IMR-90 (cell line): ENCODE data around the gene ATP23. TPM values are rescaled to one million over a fixed set of nuclear protein-coding genes. Genes with fewer than 3 reads are reported as not detected.

Experiments used
- ATAC-seq: fragments of 200-7000 bp; cut with Tn5 transposase; 2 replicates; pipeline ENCODE4 v1.9.1; 2020; ENCODE audit warnings: low read depth, mild to moderate bottlenecking, moderate library complexity
- BruUV-seq: library from RNA; stranded (reverse); fragments of 400-500 nt; replicated peaks from 2 replicates; lab custom pipeline; 2021; lab: Mats Ljungman, UMichigan
- CTCF ChIA-PET: fragments of 300-600 bp; formaldehyde crosslinking; extraction: SDS; loops from one replicate; lab custom pipeline; 2021; ENCODE audit warnings: antibody characterized with exemption; lab: Yijun Ruan, JAX
- POLR2A ChIA-PET: fragments of 300-600 bp; sonication (Branson Sonifier 250); formaldehyde crosslinking; loops from one replicate; lab custom pipeline; 2022; ENCODE audit warnings: antibody characterized with exemption; ENCODE audit not compliant: unreplicated experiment; lab: Charles Lee
- DNase-seq: peaks from one replicate; pipeline ENCODE4 v3.0.0; 2013
- H2AFZ ChIP-seq: replicated peaks from 2 replicates; pipeline ENCODE3; 2013; ENCODE audit warnings: low read length, mild to moderate bottlenecking; ENCODE audit not compliant: poor library complexity
- H2AK5ac ChIP-seq: 2 replicates; pipeline ENCODE4 v1.6.1; 2013; ENCODE audit warnings: low read depth, low read length, inconsistent platforms
- H2AK9ac ChIP-seq: replicated peaks from 2 replicates; pipeline ENCODE3; 2013; ENCODE audit warnings: mild to moderate bottlenecking, low read depth, low read length, moderate library complexity; ENCODE audit not compliant: poor library complexity
- H2BK120ac ChIP-seq: 2 replicates; pipeline ENCODE4 v1.6.1; 2013; ENCODE audit warnings: low read depth, low read length, inconsistent platforms
- H2BK15ac ChIP-seq: 3 replicates; pipeline ENCODE4 v1.6.1; 2013; ENCODE audit warnings: low read depth, low read length, inconsistent platforms
- H2BK20ac ChIP-seq: 2 replicates; pipeline ENCODE4 v1.6.1; 2013; ENCODE audit warnings: low read depth, mild to moderate bottlenecking, inconsistent platforms, low read length, moderate library complexity
- H2BK5ac ChIP-seq: 2 replicates; pipeline ENCODE4 v1.6.1; 2013; ENCODE audit warnings: mild to moderate bottlenecking, low read depth, low read length, inconsistent platforms; ENCODE audit not compliant: poor library complexity, severe bottlenecking
- H3K14ac ChIP-seq: replicated peaks from 2 replicates; pipeline ENCODE4 v1.6.1; 2013; ENCODE audit warnings: low read depth, low read length, inconsistent platforms
- H3K18ac ChIP-seq: 2 replicates; pipeline ENCODE4 v1.6.1; 2013; ENCODE audit warnings: low read depth, low read length, control low read depth
- H3K23ac ChIP-seq: 2 replicates; pipeline ENCODE4 v1.6.1; 2013; ENCODE audit warnings: low read depth, low read length, inconsistent platforms
- H3K27ac ChIP-seq: 2 replicates; pipeline ENCODE4 v1.5.1; 2013; ENCODE audit warnings: mild to moderate bottlenecking, control low read depth, low read length; ENCODE audit not compliant: insufficient read depth
- H3K27me3 ChIP-seq: 2 replicates; pipeline ENCODE4 v1.6.1; 2013; ENCODE audit warnings: low read length; ENCODE audit not compliant: control insufficient read depth, insufficient read depth
- H3K36me3 ChIP-seq: 2 replicates; pipeline ENCODE4 v1.6.1; 2013; ENCODE audit warnings: low read length, mixed read lengths; ENCODE audit not compliant: control insufficient read depth, insufficient read depth
- H3K4ac ChIP-seq: 2 replicates; pipeline ENCODE4 v1.6.1; 2013; ENCODE audit warnings: low read depth, low read length, inconsistent platforms
- H3K4me1 ChIP-seq: 2 replicates; pipeline ENCODE4 v1.6.1; 2013; ENCODE audit warnings: low read length, mixed read lengths; ENCODE audit not compliant: control insufficient read depth, insufficient read depth
- H3K4me2 ChIP-seq: 2 replicates; pipeline ENCODE4 v1.6.1; 2013; ENCODE audit warnings: low read depth, mild to moderate bottlenecking, control low read depth, low read length, moderate library complexity
- H3K4me3 ChIP-seq: 2 replicates; pipeline ENCODE4 v1.5.1; 2013; ENCODE audit warnings: low read depth, mild to moderate bottlenecking, control low read depth, low read length, moderate library complexity; ENCODE audit not compliant: insufficient read depth
- H3K56ac ChIP-seq: 2 replicates; pipeline ENCODE4 v1.6.1; 2013; ENCODE audit warnings: low read length, inconsistent platforms; ENCODE audit not compliant: insufficient read depth; ENCODE audit errors: extremely low read depth
- H3K79me1 ChIP-seq, 2 experiments: 2 replicates each; pipeline ENCODE4 v1.6.1; 2013; ENCODE audit warnings: low read length in 2 of 2, inconsistent platforms in 1 of 2, low read depth in 1 of 2
- H3K9ac ChIP-seq: 2 replicates; pipeline ENCODE4 v1.6.1; 2013; ENCODE audit warnings: low read depth, low read length, control low read depth
- H3K9me1 ChIP-seq: 2 replicates; pipeline ENCODE4 v1.6.1; 2013; ENCODE audit warnings: low read length, inconsistent platforms; ENCODE audit not compliant: insufficient read depth
- H3K9me3 ChIP-seq: 2 replicates; pipeline ENCODE4 v1.6.1; 2013; ENCODE audit warnings: low read length; ENCODE audit not compliant: control insufficient read depth, insufficient read depth
- H4K20me1 ChIP-seq: 2 replicates; pipeline ENCODE4 v1.6.1; 2013; ENCODE audit warnings: low read length, inconsistent platforms; ENCODE audit not compliant: insufficient read depth
- H4K5ac ChIP-seq: 2 replicates; pipeline ENCODE4 v1.6.1; 2013; ENCODE audit warnings: mild to moderate bottlenecking, low read depth, low read length, control low read depth
- H4K8ac ChIP-seq, 2 experiments: 2 replicates each; pipeline ENCODE4 v1.6.1; 2013; ENCODE audit warnings: low read depth in 2 of 2, low read length in 2 of 2, control low read depth in 1 of 2, inconsistent platforms in 1 of 2
- H4K91ac ChIP-seq: 2 replicates; pipeline ENCODE4 v1.6.1; 2013; ENCODE audit warnings: low read depth, low read length, inconsistent platforms; ENCODE audit not compliant: insufficient read depth
- CTCF ChIP-seq: conservative IDR thresholded peaks from 2 replicates; pipeline ENCODE4 v1.5.1; 2012; ENCODE audit warnings: mild to moderate bottlenecking, low read depth, low read length, improper control_type of control experiment
- WGBS, 2 experiments: methylation state at CpG; one replicate each; pipeline versions ENCODE4 v1.1.5 to v1.1.7; 2013; ENCODE audit warnings: missing lambda C conversion rate in 2 of 2; ENCODE audit not compliant: insufficient read length in 1 of 2; ENCODE audit errors: extremely low coverage in 2 of 2; 5-methylcytosine and 5-hydroxymethylcytosine counted together
- dilution Hi-C: fragments of 300-500 bp; cut with HindIII; formaldehyde crosslinking; loops from one replicate; pipeline ENCODE4 v1.14.3; 2018; ENCODE audit warnings: low sequenced_read_pairs; ENCODE audit not compliant: unreplicated experiment
- in situ Hi-C: fragments of 300-500 bp; cut with MboI; formaldehyde crosslinking; loops from 3 replicates; pipeline ENCODE4 v1.14.3; 2019; ENCODE audit warnings: low sequenced_read_pairs, inconsistent platforms, mixed read lengths
- intact Hi-C: fragments of 100-400 bp; cut with micrococcal nuclease; formaldehyde crosslinking; loops from 2 replicates; pipeline ENCODE4 v1.10.0; 2022
- polyA plus RNA-seq, 3 experiments: library from polyadenylated mRNA; depleted of rRNA; stranded (reverse); fragments of >200 nt; gene quantifications; 2 replicates each; pipeline ENCODE4 v1.2.3, GENCODE V29; 2012; ENCODE audit warnings: low replicate concordance in 1 of 3
- total RNA-seq: library from RNA; depleted of rRNA; stranded (reverse); fragments of >200 nt; gene quantifications from 2 replicates; pipeline ENCODE4 v1.2.3, GENCODE V29; 2012

Gene ATP23
- total and polyA plus RNA-seq, 2 of the 4 experiments (the other 2 are of a cell fraction) = 6.4 to 7.2 TPM

GRCh38 chr12:57906821-57907220 lies 34.5 kb upstream of the ATP23 start:
- H2BK15ac ChIP-seq = no peak overlapping the region
- H3K27me3 ChIP-seq = peaks cover 38% of the 10 kb centered on the region
- no peaks in the 10 kb centered on the region; a peak in 1 of 4 replicates for H3K79me1 ChIP-seq
- H3K4me1 ChIP-seq = peaks cover 3% of the 10 kb centered on the region
- ATAC-seq (no peak), DNase-seq (no peak)
- intact Hi-C loops = no loop called here
- no peak overlapping the region for H4K8ac ChIP-seq
- no peak overlapping the region for H2BK5ac ChIP-seq
- no peak overlapping the region for H2AK5ac ChIP-seq
- no peaks in the 10 kb centered on the region for H3K9me3 ChIP-seq
- H2AFZ ChIP-seq = peak overlapping the region; percentile 18
- WGBS, 2 experiments = 33% methylated on average over 2 of the region's 4 CpGs; no CpG with 5 or more reads in 1 of the 2 experiments
- BruUV-seq = no TSS peak
- no peak overlapping the region for H3K18ac ChIP-seq
- no peak overlapping the region for H3K4me2 ChIP-seq
- TF ChIP-seq CTCF = no peak
- no peak overlapping the region for H3K9ac ChIP-seq
- H3K27ac ChIP-seq = no peak overlapping the region
- no peak overlapping the region for H3K56ac ChIP-seq
- no peak overlapping the region for H3K4me3 ChIP-seq
- no peak overlapping the region for H3K4ac ChIP-seq
- ChIA-PET CTCF (interaction anchor here (1.1 kb wide), 1 partner anchor 104 kb away, joined by 3 read pairs; no protein-coding TSS in a partner anchor), POLR2A (no interaction called here)
- dilution Hi-C loops = no loop called here
- H2AK9ac ChIP-seq = no peak overlapping the region
- no peak overlapping the region for H4K5ac ChIP-seq
- H2BK20ac ChIP-seq = no peak overlapping the region
- in situ Hi-C loops = loop anchor here (5.0 kb wide), 1 partner anchor 80 kb away; no protein-coding TSS in a partner anchor
- H3K36me3 ChIP-seq = no peaks in the 10 kb centered on the region
- no peak overlapping the region for H3K23ac ChIP-seq
- H4K91ac ChIP-seq = no peak overlapping the region
- H3K9me1 ChIP-seq = no peaks in the 10 kb centered on the region
- H4K20me1 ChIP-seq = no peaks in the 10 kb centered on the region
- no peak overlapping the region for H3K14ac ChIP-seq
- no peak overlapping the region for H2BK120ac ChIP-seq
